HG03025 (cell line): ENCODE data around the gene KRTAP21-2.
"Not testable (repeated sequence)": the region's sequence is repeated elsewhere in the genome, so short reads cannot be mapped to it uniquely, and the experiment has no call there.

ENCODE experiments used
- ATAC-seq: cut with Tn5 transposase; IDR thresholded peaks from one replicate; pipeline ENCODE4 v1.9.1; 2021; ENCODE audit warnings: mild to moderate bottlenecking, moderate library complexity; ENCODE audit not compliant: unreplicated experiment, low FRiP score

KRTAP21-2 gene

GRCh38 chr21:30747159-30747558 is at the start of gene KRTAP21-2:
KRTAP21-2 (minus strand) TSS chr21:30747259; CDS start chr21:30747202, 57 bp downstream.
- ATAC-seq = no peak

DNA sequence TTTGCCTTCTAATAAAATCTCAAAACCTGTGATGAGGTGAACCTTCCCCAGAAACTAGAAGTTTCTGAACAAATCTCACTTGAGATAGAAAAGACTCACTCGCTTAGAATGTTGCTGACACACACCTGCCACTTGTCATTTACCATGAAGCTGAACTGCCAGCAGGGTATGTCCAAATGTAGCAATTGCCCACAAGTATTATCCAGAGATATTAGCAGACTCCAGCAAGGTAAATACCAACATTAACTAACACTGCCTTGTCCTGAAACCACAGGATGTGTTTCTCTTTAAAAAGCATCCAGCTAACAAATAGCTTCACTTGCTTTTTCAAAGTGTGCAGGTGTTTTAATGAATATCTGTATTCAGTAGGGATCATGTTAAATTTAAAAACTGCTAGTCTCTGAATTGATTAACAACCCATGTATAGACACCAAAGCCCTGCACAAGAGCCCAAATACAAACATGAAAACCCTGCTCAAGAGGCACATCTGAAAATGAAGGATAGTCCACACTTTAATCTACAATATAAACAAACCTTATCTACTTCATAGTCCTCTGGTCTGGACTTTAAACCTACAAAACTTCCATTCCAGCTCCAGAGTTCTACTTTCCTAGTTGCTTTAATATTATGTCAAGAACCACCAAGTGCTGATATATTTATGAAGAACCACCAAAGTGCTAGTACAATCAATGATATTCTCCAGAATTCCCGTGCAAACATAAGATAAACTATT is 46.7 kb upstream of the KRTAP21-2 start:
- ATAC-seq = no peak

DNA sequence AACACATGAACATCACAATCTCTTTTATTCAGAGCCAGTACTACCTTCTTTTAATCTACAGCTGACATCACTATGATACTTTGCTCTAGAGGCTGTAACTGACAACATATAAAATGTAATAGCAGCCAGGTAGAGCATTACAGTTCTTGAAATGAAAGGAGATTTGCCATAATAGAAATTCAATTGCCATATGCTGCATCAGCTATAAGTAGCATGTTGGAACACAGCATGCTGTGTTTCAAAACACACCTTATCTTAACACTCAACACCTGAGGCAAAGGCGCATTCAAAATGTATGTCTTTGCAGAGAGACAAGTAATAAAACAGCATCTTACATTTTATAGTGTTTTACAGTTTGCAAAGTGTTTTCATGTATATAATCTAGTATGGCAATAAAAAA is 32.2 kb upstream of the KRTAP21-2 start:
- ATAC-seq = no peak

DNA sequence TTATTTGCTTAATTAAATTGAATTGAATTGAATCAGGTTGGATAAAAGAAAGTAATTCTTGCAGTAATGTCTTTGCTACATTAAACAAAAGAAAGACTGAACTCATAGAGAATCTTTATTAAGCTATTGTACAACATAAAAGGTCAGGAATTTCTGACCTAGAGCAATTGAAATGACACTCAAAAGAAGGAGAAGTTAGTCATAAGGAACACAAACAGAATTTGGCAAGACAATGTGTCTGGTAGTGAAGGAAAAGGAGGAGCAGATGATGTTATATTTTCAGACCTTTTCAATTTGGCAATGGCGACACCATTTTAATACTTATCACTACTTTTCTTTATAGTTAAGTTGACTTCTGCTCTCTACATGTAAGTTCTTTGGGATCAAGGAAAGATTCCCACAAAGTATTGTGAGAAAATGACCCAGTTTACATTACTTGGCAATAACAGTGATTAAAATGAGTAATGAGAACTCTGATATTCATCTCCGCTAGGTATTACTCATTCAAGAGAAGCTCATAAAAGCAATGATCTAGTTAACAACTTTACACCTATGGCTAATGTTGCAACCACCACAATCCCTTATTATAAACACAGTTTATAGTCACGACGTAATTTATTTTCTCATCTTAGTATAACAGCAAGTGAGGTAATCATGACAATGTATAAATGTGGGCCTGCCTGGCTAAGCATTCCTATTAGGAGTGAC is 22.8 kb upstream of the KRTAP21-2 start:
- ATAC-seq = no peak

- no peak for ATAC-seq
These were observed 13.7 kb upstream of the KRTAP21-2 start for GRCh38 chr21:30760776-30761175.

- no peak for ATAC-seq
These were observed 11.2 kb upstream of the KRTAP21-2 start for GRCh38 chr21:30758306-30758705.

DNA sequence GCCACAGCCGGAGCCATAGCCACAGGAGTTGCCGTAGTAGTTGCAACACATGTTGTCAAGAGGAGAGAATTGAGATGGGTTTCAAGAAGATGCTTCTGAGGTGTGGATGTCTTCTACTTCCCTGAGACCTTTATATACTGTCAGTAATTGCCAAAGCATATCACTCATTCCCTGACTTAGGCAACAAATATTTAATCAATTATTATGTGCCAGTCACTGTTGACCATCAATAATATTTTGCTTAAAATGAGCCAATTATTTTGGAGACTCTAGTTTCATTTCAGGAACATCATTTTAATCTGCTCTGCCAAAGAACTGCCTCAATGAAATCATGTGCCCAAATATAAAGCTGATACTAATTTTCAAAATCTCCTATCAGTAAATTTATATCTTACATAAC is 8.3 kb upstream of the KRTAP21-2 start, which contains the start of gene KRTAP21-1:
Gene KRTAP21-1 (minus strand): TSS at position 101 of the 400 bp plus-strand sequence. CDS start 50 bp downstream, at position 51.
- not testable (repeated sequence) for ATAC-seq

- ATAC-seq = no peak
These were observed 6.6 kb downstream of the KRTAP21-2 start for GRCh38 chr21:30740462-30740861.

GRCh38 chr21:30733026-30733425 is 14.0 kb downstream of the KRTAP21-2 start:
- ATAC-seq = no peak

GRCh38 chr21:30726726-30727125 is 20.3 kb downstream of the KRTAP21-2 start:
- no peak for ATAC-seq

DNA sequence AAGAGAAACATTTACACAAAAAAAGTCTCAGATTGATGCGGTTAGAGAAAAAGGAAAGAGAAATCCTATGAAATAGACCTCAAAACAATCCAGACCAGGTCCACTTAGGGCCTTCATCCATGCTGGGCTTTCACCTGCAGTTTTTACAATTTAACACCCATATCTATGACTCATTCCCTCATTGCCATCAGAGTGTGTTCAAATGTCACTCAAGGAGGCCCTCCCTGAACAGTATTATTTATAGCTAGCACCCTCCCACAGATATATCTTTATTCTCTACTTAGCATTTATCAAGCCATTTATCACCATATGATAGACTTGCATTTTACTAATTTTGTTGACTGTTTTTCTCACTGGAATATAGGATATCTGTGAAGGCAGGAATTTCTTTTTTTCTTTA is 27.7 kb downstream of the KRTAP21-2 start:
- ATAC-seq = no peak

GRCh38 chr21:30718239-30718909 is 28.7 kb downstream of the KRTAP21-2 start, which contains the start of gene KRTAP21-3:
KRTAP21-3 (minus strand) TSS chr21:30718777; CDS start chr21:30718759, 18 bp downstream.
- no peak for ATAC-seq

GRCh38 chr21:30717105-30717504 is 30.0 kb downstream of the KRTAP21-2 start:
- no peak for ATAC-seq

- no peak for ATAC-seq
These were observed 32.1 kb downstream of the KRTAP21-2 start for GRCh38 chr21:30714946-30715345.

DNA sequence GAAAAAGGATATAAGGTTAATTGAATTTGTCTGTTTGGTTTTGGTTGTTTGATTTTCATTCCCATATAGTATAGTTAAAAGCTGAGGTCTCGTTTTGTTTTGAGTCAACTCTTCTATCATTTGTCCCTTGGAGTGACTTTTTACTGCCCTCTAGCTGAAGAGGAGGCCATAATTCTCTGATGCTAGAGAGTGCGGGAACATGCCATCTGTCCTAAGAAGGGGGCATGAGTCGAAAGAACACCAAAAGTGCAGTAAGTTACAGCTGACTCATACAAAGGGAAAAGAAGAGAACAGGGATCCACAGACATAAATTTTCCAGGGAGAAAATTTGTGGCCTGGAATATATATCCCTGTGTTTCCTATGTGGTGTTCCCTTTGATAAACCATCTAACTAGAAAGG is 32.6 kb downstream of the KRTAP21-2 start:
- no peak for ATAC-seq

DNA sequence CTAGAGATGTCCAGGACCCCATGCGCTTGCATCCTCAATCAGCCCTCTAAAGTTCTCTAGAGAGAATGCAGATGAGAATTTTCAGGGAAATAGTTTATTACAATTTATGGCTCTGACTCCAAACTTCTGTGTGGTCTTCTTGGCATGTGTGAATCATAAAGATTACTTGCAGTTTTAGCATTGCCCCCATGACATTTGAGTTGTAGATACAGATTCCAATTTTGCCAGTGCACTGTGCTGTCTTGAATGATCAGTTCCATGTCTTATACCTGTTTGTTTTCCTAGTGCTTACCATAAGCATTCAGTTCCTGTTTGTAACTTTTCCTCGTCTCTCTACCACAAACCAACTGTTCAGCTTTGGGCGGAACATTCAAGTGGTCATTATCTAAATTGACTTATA is 33.3 kb downstream of the KRTAP21-2 start:
- ATAC-seq = no peak

- ATAC-seq = no peak
These were observed 36.6 kb downstream of the KRTAP21-2 start for GRCh38 chr21:30710499-30710898.

GRCh38 chr21:30707409-30707808 is 39.6 kb downstream of the KRTAP21-2 start:
- no peak for ATAC-seq
